AG09319 (cell line): Measurements from ENCODE around the gene BOLA3.
"Not testable (repeated sequence)": the region's sequence is repeated elsewhere in the genome, so short reads cannot be mapped to it uniquely, and the experiment has no call there.

Source experiments
- DNase-seq: peaks from one replicate; pipeline ENCODE4 v3.0.0-alpha.2; 2010; ENCODE audit warnings: low read depth; ENCODE audit errors: extremely low read depth
- CTCF ChIP-seq: IDR thresholded peaks from 2 replicates; pipeline ENCODE4 v1.5.1; 2011; ENCODE audit warnings: low read depth, mild to moderate bottlenecking, inconsistent platforms, low read length, moderate library complexity

BOLA3 gene

DNA sequence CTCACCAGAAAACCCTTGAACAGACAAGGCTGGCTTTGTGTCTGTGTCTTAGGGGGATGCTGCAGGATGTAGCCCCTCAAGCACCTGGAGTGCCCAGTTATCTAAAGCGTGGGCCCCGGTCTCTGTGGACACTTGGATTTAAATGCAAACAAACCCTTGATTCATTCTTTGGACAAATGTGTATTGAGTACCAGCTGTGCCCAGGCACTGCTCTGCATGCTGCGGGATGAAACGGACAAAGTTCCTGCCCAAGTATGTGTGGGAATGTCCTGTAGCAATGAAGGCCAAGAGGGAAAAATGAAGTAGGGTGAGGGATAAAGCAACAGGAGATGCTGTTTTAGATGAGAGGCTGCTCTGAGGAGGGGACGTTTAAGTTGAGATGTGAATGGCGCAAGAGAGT lies 53.9 kb downstream of the BOLA3 start:
- no peak for DNase-seq
- TF ChIP-seq CTCF = no peak

DNA sequence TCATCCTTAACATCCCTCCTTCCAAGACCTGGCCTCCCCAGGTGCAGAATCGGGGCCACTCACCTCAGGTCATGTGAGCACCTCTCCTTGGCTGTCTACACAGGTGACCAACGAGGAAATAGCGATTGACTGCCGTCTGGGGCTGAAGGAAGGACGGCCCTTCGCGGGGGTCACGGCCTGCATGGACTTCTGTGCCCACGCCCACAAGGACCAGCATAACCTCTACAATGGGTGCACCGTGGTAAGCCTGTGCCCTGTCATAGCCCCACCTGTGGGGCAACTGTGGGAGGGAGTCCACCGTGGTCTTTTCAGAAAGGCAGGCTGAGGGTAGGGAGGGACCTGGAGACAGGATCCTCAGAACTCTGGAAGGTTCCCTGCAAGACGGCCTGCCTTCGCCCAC lies 54.3 kb downstream of the BOLA3 start:
- no peak for DNase-seq
- TF ChIP-seq CTCF = no peak

DNA sequence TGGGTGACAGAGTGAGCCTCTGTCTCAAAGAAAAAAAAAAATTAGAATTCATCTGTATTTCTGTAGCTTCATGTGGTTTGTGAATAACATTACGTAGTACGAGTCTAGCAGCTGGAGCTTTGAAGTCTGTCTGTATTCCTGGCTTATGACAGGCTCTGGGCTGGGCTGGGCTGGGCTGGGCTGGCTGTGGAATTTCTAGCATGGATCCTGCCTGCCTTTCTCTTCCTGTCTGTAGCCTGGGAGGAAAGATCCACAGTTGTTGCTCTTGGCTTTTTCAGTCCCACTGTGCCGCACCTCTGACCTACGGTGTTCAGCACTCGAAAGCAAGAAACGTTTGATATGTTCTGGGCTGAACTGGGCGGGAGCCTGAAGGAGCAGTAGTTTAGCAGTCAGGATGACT lies 55.4 kb downstream of the BOLA3 start:
- TF ChIP-seq CTCF = no peak
- DNase-seq = no peak

DNA sequence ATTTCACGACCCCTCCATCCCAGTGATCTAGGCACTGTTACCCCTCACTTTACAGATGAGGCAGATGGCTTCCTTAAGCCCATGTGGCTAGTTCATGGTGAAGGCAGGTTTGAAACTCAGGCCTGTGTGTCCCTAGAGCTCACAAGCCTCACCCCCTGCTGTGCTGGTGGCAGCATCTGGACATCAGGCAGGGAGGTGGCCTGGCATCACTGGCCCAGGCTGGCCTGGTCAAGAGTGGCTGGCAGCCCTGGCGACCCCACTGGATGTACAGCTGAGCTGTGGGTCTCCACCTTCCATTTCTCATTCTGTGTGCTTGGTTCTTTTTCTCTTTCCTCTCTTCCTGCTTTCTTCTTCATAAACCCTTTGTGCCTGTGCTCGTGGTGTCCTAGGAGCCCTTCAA lies 56.3 kb downstream of the BOLA3 start:
- no peak for DNase-seq
- TF ChIP-seq CTCF = no peak

DNA sequence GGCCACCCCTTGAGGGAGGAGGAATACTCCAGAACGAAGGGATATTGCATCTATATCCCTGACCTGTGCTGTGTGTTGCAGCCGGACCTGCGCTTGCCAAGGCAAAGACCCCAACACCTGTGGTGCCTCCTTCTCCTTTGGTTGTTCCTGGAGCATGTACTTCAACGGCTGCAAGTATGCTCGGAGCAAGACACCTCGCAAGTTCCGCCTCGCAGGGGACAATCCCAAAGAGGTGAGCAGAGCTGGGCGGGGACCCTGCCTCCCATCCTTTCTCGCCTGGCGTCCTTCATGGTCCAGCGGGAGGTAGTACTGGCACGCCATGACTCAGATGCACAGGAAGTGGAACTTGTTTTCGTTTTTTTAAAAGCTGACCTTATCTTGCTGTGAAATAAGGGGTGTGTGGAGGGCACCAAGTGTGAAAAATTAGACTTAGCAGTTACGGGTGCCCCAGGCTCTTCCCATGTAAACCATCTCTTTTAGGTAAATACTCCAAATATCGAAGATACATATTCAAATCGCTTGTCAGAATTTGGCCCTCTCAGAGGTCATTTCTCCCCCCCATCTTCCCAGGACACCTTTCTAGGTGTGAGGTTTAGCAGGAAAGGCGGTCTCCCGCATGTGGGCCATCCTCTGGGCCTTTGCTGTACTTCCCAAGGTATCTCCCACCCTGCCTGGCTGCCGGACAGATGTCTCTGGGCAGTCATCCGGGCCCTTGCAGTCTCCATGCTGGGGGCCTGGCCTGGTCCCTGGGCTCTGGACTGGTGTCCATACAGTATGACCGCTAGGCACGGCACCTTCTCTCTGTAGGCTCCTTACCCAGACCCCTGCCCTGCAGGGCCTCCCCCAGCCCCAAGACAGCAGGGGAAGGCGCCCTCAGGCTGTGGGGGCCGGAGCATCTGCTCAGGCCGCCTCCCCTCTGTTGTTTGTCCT lies 57.6 kb downstream of the BOLA3 start:
- no peak for DNase-seq
- TF ChIP-seq CTCF = no peak

- not testable (repeated sequence) for DNase-seq
Measured at GRCh38 chr2:74088676-74089075, 59.0 kb downstream of the BOLA3 start.

GRCh38 chr2:74087696-74088095 lies 60.0 kb downstream of the BOLA3 start:
- DNase-seq = no peak
- TF ChIP-seq CTCF = no peak

GRCh38 chr2:74086021-74086420 lies 61.7 kb downstream of the BOLA3 start:
- no peak for TF ChIP-seq CTCF
- DNase-seq = no peak
